ENCODE data around the gene COL4A6.
"Not testable (repeated sequence)": the region's sequence is repeated elsewhere in the genome, so short reads cannot be mapped to it uniquely, and the experiment has no call there.

The COL4A6 gene

DNA sequence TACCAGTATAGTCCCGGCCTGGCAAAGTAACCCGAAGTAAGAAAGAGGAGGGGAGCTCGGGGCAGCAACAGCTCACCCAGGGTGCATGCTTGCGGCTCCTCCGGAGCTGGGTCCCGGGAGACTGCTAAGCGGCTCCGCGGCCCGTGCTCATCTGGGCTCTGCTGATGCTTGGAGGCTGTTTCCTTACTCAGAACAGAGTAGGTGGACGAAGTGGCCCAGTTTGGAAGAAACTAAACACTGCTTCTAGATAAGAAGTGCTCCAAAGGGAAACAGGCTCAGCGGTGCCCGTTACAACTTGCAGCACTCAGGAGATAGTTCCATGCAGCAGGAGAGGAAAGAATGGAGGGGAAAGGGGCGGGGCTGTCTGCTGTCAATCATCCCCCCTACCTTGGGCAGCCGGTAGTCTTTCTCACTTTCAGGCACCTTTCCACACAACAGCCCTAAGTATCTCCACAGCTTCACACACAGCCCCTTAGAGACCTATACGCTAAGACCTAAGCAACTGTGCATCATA is at the start of gene COL4A6:
COL4A6 (minus strand) TSS at position 313 of the 514 bp plus-strand sequence; CDS start at position 87, 226 bp downstream.
- H3K4me3 ChIP-seq (replicated peaks in 1 of 2; ENCODE audit: low read depth in 2 of 2, low read length in 2 of 2): peak within 1 kb of the TSS; percentile 42 to 65

DNA sequence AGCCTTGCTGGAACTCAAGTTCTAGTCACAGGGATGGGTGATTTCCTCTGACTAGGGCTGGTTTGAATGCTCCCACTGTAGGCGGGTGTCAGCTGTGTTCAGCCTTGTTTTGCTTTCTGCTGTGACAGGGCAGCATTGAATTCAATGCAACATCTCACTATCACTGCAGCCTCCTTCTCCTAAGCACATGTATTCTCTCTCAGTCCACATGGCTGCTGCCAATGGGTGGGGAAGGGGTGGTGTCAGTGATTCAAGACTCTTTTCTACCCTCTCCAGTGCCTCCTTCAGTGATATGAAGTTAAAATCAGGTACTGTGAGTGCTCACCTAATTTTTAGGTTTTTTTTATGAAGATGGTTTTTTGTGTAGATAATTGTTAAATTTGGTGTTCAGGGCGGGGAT is 47.7 kb upstream of the COL4A6 start:
- TF ChIP-seq, protein P1, sequence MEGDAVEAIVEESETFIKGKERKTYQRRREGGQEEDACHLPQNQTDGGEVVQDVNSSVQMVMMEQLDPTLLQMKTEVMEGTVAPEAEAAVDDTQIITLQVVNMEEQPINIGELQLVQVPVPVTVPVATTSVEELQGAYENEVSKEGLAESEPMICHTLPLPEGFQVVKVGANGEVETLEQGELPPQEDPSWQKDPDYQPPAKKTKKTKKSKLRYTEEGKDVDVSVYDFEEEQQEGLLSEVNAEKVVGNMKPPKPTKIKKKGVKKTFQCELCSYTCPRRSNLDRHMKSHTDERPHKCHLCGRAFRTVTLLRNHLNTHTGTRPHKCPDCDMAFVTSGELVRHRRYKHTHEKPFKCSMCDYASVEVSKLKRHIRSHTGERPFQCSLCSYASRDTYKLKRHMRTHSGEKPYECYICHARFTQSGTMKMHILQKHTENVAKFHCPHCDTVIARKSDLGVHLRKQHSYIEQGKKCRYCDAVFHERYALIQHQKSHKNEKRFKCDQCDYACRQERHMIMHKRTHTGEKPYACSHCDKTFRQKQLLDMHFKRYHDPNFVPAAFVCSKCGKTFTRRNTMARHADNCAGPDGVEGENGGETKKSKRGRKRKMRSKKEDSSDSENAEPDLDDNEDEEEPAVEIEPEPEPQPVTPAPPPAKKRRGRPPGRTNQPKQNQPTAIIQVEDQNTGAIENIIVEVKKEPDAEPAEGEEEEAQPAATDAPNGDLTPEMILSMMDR (IDR thresholded peaks at IDR 0.05; ENCODE audit: low read depth, low read length): no peak
- H3K4me3 ChIP-seq (replicated peaks in 1 of 2; ENCODE audit: low read depth in 2 of 2, low read length in 2 of 2): no peak overlapping the region

More for the DNA sequence above, at the start of gene COL4A6:
- TF ChIP-seq, protein P1 (IDR thresholded peaks at IDR 0.05; ENCODE audit: low read depth, low read length): no peak
- DNase-seq (ENCODE audit: low read depth in 2 of 2): no peak

DNA sequence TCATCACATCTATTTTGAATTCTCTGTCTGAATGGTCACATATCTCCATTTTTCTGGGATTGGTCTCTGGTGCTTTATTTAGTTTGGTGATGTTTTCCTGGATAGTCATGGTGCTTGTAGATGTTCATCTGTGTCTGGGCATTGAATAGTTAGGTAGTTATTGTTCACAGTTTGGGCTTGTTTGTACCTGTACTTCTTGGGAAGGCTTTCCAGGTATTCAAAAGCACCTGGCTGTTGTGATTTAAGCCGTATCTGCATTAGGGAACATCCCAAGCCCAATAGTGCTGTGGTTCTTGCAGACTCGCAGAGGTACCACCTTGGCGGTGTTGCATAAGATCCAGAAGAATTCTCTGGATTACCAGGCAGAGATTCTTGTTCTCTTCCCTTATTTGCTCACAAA is 46.0 kb upstream of the COL4A6 start:
- DNase-seq (ENCODE audit: low read depth in 2 of 2): no peak
- TF ChIP-seq, protein P1 (IDR thresholded peaks at IDR 0.05; ENCODE audit: low read depth, low read length): no peak
- no peak overlapping the region for H3K4me3 ChIP-seq (replicated peaks in 1 of 2; ENCODE audit: low read depth in 2 of 2, low read length in 2 of 2)

More for the DNA sequence above, 47.7 kb upstream of the COL4A6 start:
- DNase-seq (ENCODE audit: low read depth in 2 of 2): no peak

DNA sequence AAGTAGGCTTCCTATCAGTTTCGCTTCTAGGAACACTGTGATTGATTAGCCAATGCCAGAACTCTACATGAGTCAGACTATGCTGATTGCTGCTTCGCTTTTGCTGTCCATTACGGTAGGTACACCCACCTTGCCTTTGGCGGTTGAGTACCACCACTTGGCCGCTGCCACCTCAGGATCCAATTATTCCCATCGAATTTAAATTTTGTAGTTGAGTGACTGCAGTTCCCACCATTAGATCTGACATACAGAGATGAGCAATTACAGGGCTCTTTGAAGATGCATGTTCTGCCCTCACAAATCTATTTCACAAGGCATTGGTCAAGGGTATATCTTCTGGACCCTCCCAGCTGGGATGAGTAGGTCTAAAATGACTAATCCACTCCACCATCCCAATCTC is 43.3 kb upstream of the COL4A6 start:
- not testable (repeated sequence) for H3K4me3 ChIP-seq (replicated peaks in 1 of 2; ENCODE audit: low read depth in 2 of 2, low read length in 2 of 2); DNase-seq (ENCODE audit: low read depth in 2 of 2)

DNA sequence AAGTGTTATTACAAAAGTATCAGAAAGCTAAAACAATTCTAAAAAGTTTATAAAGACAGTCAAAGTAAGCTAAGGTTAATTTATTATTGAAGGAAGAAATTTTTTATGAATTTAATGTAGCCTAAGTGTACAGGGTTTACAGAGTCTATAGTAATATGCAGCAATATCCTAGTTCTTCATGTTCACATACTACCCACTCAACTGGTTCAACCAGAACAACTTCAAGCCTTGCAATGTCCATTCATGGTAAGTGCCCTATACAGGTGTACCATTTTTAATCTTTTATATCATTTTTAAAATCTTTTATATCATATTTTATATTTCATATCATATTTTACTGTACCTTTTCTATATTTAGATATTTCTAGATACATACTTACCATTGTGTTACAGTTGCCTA is 35.8 kb upstream of the COL4A6 start:
- no peak for DNase-seq (ENCODE audit: low read depth in 2 of 2)
- TF ChIP-seq, protein P1 (IDR thresholded peaks at IDR 0.05; ENCODE audit: low read depth, low read length): no peak

DNA sequence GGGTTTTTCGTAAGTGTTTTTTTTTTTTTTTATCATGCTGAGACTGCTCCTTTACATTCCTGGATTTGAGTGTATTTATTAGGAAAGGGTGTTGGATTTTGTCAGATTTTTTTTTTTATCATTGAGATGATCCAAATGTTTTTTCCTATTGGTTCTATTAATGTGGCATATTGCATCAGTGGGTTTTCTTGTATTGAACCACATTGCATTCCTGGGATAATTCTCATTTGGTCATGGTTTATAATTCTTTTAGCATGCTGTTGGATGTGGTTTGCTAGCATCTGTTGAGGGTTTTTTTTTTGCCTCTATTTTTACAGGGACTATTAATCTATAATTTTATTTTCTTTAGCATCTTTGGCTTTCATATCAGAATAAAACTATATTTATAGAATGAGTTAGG is 30.3 kb upstream of the COL4A6 start:
- peak; percentile 32 to 51 for DNase-seq (ENCODE audit: low read depth in 2 of 2)
- H3K4me3 ChIP-seq (replicated peaks in 1 of 2; ENCODE audit: low read depth in 2 of 2, low read length in 2 of 2): no peak overlapping the region
- TF ChIP-seq, protein P1 (IDR thresholded peaks at IDR 0.05; ENCODE audit: low read depth, low read length): no peak

More for the DNA sequence above, 35.8 kb upstream of the COL4A6 start:
- H3K4me3 ChIP-seq (replicated peaks in 1 of 2; ENCODE audit: low read depth in 2 of 2, low read length in 2 of 2): no peak overlapping the region

DNA sequence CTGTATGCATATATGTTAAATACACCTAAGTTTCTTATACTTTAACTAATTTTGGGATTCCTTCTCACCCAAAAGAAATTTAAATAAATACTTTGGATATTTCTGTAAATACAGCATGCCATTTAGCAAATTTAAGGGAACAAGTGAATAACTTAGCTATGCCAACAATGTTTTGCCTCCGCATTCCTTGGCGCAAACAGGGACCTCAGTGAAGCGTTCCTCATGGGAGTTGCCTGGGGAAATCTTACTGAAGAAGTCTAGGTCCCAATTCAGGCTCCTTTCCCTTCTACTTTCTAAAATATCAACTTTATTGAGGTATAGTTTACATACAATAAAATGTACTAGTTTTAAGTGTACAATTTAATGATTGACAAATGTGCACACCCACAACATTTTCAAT is 26.4 kb upstream of the COL4A6 start:
- H3K4me3 ChIP-seq (replicated peaks in 1 of 2; ENCODE audit: low read depth in 2 of 2, low read length in 2 of 2): no peak overlapping the region
- peak in 1 of 2 donors; percentile 60 for DNase-seq (ENCODE audit: low read depth in 2 of 2)
- TF ChIP-seq, protein P1 (IDR thresholded peaks at IDR 0.05; ENCODE audit: low read depth, low read length): no peak

All from cardiac fibroblast (primary cell).